SK-N-SH treated with all-trans-retinoic acid at 6 μM for 48 hours (cell line): ENCODE results near the gene RNGTT.
"Not testable (repeated sequence)": the region's sequence is repeated elsewhere in the genome, so short reads cannot be mapped to it uniquely, and the experiment has no call there.

Experiments
- ATAC-seq: fragments of 200-7000 bp; cut with Tn5 transposase; 3 replicates; pipeline ENCODE4 v1.9.1; 2020; ENCODE audit warnings: mild to moderate bottlenecking, moderate library complexity
- ARNTL ChIP-seq: fragments of 450-650 bp; formaldehyde crosslinking; IDR thresholded peaks from 2 replicates; pipeline ENCODE4 v1.5.0; 2020; ENCODE audit warnings: low read depth, mild to moderate bottlenecking, moderate library complexity, borderline replicate concordance
- BACH2 ChIP-seq: fragments of 250-450 bp; sonication (Bioruptor Pico); IDR thresholded peaks from 2 replicates; pipeline ENCODE4 v1.9.0; 2021; ENCODE audit warnings: mild to moderate bottlenecking, borderline replicate concordance
- CREB5 ChIP-seq: fragments of 250-450 bp; sonication (Bioruptor Pico); IDR thresholded peaks from 2 replicates; pipeline ENCODE4 v1.5.1; 2020; ENCODE audit warnings: low read depth, mild to moderate bottlenecking, moderate library complexity
- CSDC2 ChIP-seq: fragments of 250-450 bp; sonication (Bioruptor Pico); IDR thresholded peaks from 2 replicates; pipeline ENCODE4 v1.5.0; 2020; ENCODE audit warnings: mild to moderate bottlenecking, moderate library complexity
- CSRNP3 ChIP-seq: fragments of 250-450 bp; sonication (Bioruptor Pico); IDR thresholded peaks from 2 replicates; pipeline ENCODE4 v1.5.1; 2021; ENCODE audit warnings: mild to moderate bottlenecking, moderate library complexity
- ESRRG ChIP-seq: fragments of 250-450 bp; sonication (Bioruptor Pico); IDR thresholded peaks from 2 replicates; pipeline ENCODE4 v1.6.1; 2021; ENCODE audit warnings: mild to moderate bottlenecking
- OSR1 ChIP-seq: fragments of 250-450 bp; sonication (Bioruptor Pico); IDR thresholded peaks from 2 replicates; pipeline ENCODE4 v1.8.0; 2022; ENCODE audit warnings: moderate library complexity, mild to moderate bottlenecking, inconsistent platforms
- PPARA ChIP-seq: fragments of 250-450 bp; sonication (Bioruptor Pico); IDR thresholded peaks from 2 replicates; pipeline ENCODE4 v1.5.0; 2020; ENCODE audit warnings: mild to moderate bottlenecking, borderline replicate concordance
- RARB ChIP-seq: fragments of 250-450 bp; sonication (Bioruptor Pico); IDR thresholded peaks from 2 replicates; pipeline ENCODE4 v1.8.0; 2021; ENCODE audit warnings: mild to moderate bottlenecking, moderate library complexity
- SNAI2 ChIP-seq: fragments of 250-450 bp; sonication (Bioruptor Pico); IDR thresholded peaks from 2 replicates; pipeline ENCODE4 v1.5.0; 2020; ENCODE audit warnings: mild to moderate bottlenecking, moderate library complexity
- TOX ChIP-seq: fragments of 250-450 bp; sonication (Bioruptor Pico); IDR thresholded peaks from 2 replicates; pipeline ENCODE4 v1.8.0; 2021; ENCODE audit warnings: mild to moderate bottlenecking, moderate library complexity, borderline replicate concordance
- ZFP3 ChIP-seq: fragments of 250-450 bp; sonication (Bioruptor Pico); IDR thresholded peaks from 2 replicates; pipeline ENCODE4 v1.5.0; 2020; ENCODE audit warnings: mild to moderate bottlenecking, moderate library complexity
- ZNF565 ChIP-seq: fragments of 450-650 bp; formaldehyde crosslinking; conservative IDR thresholded peaks from 2 replicates; pipeline ENCODE4 v1.5.0; 2020; ENCODE audit warnings: low read depth, mild to moderate bottlenecking, moderate library complexity
- TF ChIP-seq, protein P1 (sequence below): fragments of 250-450 bp; sonication (Bioruptor Pico); IDR thresholded peaks from 2 replicates; pipeline ENCODE4 v1.8.0; 2021; ENCODE audit warnings: low read depth, mild to moderate bottlenecking, moderate library complexity, borderline replicate concordance
- TF ChIP-seq, protein P2 (sequence below): fragments of 250-450 bp; sonication (Bioruptor Pico); IDR thresholded peaks from 2 replicates; pipeline ENCODE4 v1.8.0; 2020; ENCODE audit warnings: mild to moderate bottlenecking, moderate library complexity, borderline replicate concordance
- TF ChIP-seq, protein P3 (sequence below): fragments of 250-450 bp; sonication (Bioruptor Pico); IDR thresholded peaks from 2 replicates; pipeline ENCODE4 v1.5.0; 2020; ENCODE audit warnings: mild to moderate bottlenecking, moderate library complexity

RNGTT gene

GRCh38 chr6:88908598-88909548, 54.5 kb downstream of the RNGTT start (continued):
- TF ChIP-seq CSRNP3 = no peak
- TF ChIP-seq PPARA (CRISPR knock-in tag) = no peak

DNA sequence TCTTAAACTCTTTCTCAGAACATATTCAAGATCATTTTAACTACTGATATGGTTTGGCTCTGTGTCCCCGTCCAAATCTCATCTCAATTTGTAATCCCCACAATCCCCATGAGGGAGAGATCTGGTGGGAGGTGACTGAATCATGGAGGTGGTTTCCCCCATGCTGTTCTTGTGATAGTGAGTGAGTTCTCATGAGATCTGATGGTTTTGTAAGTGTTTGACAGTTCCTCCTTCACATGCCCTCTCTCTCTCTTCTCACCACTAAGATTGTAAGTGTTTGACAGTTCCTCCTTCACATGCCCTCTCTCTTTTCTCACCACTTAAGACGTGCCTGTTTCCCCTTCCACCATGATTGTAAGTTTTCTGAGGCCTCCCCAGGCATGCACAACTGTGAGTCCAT, 56.3 kb downstream of the RNGTT start:
- ATAC-seq = not testable (repeated sequence)

DNA sequence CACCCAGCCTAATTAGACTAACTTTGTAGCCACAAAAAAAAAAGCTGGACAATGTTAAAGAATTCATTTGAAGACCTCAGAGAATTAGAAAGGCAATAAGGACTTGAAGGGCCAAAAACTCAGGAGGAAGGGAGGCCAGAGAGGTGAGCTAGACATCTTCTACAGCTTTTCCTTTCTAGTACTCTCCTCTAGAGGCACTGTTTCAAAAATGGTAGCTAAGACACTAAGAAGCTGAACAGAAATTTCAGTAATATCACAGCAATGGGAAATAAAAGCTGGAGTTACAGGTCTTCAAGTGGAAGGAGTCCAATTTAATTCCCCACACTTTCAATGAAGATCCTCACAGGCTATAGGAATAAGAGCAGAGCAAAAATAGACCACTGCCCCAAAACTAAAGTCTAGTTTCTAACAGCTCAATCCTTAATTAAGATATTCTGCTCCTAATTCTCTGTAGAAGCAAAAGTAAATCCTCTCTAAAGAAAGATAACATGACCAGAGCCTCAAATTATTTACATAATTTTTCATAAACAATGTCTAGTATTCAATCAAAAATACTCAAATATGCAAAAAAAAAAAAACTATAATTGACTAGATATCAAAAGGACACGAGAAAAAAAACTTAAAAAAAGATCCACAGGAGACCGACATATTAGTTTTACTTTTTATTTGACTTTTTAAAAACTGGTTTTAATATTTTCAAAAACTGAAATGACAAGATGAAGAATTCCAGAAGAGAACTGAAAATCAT, 63.7 kb downstream of the RNGTT start:
- ATAC-seq = no peak
- TF ChIP-seq, protein P1, sequence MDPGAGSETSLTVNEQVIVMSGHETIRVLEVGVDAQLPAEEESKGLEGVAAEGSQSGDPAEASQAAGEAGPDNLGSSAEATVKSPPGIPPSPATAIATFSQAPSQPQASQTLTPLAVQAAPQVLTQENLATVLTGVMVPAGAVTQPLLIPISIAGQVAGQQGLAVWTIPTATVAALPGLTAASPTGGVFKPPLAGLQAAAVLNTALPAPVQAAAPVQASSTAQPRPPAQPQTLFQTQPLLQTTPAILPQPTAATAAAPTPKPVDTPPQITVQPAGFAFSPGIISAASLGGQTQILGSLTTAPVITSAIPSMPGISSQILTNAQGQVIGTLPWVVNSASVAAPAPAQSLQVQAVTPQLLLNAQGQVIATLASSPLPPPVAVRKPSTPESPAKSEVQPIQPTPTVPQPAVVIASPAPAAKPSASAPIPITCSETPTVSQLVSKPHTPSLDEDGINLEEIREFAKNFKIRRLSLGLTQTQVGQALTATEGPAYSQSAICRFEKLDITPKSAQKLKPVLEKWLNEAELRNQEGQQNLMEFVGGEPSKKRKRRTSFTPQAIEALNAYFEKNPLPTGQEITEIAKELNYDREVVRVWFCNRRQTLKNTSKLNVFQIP (CRISPR knock-in tag) = no peak
- TF ChIP-seq PPARA (CRISPR knock-in tag) (no peak), ZNF565 (no peak)

- no peak for ATAC-seq
- no peak for TF ChIP-seq ZFP3 (CRISPR knock-in tag)
- no peak for TF ChIP-seq TOX (CRISPR knock-in tag)
- TF ChIP-seq ARNTL = no peak
- TF ChIP-seq, protein P2, sequence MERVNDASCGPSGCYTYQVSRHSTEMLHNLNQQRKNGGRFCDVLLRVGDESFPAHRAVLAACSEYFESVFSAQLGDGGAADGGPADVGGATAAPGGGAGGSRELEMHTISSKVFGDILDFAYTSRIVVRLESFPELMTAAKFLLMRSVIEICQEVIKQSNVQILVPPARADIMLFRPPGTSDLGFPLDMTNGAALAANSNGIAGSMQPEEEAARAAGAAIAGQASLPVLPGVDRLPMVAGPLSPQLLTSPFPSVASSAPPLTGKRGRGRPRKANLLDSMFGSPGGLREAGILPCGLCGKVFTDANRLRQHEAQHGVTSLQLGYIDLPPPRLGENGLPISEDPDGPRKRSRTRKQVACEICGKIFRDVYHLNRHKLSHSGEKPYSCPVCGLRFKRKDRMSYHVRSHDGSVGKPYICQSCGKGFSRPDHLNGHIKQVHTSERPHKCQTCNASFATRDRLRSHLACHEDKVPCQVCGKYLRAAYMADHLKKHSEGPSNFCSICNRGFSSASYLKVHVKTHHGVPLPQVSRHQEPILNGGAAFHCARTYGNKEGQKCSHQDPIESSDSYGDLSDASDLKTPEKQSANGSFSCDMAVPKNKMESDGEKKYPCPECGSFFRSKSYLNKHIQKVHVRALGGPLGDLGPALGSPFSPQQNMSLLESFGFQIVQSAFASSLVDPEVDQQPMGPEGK (CRISPR knock-in tag) = no peak
- TF ChIP-seq RARB (CRISPR knock-in tag) = no peak
- TF ChIP-seq CREB5 (CRISPR knock-in tag) = no peak
- no peak for TF ChIP-seq SNAI2
- TF ChIP-seq CSRNP3 = no peak
- no peak for TF ChIP-seq BACH2
- TF ChIP-seq PPARA (CRISPR knock-in tag) = no peak
- no peak for TF ChIP-seq OSR1 (CRISPR knock-in tag)
These were observed 67.5 kb downstream of the RNGTT start for GRCh38 chr6:88895911-88896310.

- TF ChIP-seq CSDC2 (CRISPR knock-in tag) = no peak
- TF ChIP-seq, protein P3, sequence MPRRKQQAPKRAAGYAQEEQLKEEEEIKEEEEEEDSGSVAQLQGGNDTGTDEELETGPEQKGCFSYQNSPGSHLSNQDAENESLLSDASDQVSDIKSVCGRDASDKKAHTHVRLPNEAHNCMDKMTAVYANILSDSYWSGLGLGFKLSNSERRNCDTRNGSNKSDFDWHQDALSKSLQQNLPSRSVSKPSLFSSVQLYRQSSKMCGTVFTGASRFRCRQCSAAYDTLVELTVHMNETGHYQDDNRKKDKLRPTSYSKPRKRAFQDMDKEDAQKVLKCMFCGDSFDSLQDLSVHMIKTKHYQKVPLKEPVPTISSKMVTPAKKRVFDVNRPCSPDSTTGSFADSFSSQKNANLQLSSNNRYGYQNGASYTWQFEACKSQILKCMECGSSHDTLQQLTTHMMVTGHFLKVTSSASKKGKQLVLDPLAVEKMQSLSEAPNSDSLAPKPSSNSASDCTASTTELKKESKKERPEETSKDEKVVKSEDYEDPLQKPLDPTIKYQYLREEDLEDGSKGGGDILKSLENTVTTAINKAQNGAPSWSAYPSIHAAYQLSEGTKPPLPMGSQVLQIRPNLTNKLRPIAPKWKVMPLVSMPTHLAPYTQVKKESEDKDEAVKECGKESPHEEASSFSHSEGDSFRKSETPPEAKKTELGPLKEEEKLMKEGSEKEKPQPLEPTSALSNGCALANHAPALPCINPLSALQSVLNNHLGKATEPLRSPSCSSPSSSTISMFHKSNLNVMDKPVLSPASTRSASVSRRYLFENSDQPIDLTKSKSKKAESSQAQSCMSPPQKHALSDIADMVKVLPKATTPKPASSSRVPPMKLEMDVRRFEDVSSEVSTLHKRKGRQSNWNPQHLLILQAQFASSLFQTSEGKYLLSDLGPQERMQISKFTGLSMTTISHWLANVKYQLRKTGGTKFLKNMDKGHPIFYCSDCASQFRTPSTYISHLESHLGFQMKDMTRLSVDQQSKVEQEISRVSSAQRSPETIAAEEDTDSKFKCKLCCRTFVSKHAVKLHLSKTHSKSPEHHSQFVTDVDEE (CRISPR knock-in tag) = no peak
- no peak for TF ChIP-seq SNAI2
- no peak for TF ChIP-seq ESRRG (CRISPR knock-in tag)
- ATAC-seq = no peak
These were observed 72.3 kb downstream of the RNGTT start for GRCh38 chr6:88890860-88891845.
